KMS-11 (cell line): ENCODE results near the gene GARIN5B.

Experiments
- H2AFZ ChIP-seq: fragments of 200-600 bp; sonication (generic); 2 replicates; pipeline ENCODE4 v1.6.1; 2016; ENCODE audit warnings: antibody characterized with exemption, mixed run types, low read depth
- H3K27ac ChIP-seq: fragments of 200-600 bp; sonication (generic); 2 replicates; pipeline ENCODE4 v1.6.1; 2016; ENCODE audit warnings: mild to moderate bottlenecking, mixed run types
- H3K27me3 ChIP-seq: fragments of 200-600 bp; sonication (generic); 2 replicates; pipeline ENCODE4 v1.6.1; 2017; ENCODE audit warnings: mild to moderate bottlenecking, low read depth, mixed run types, moderate library complexity; ENCODE audit not compliant: insufficient read depth
- H3K36me3 ChIP-seq: fragments of 200-600 bp; sonication (generic); 2 replicates; pipeline ENCODE4 v1.6.1; 2017; ENCODE audit warnings: mild to moderate bottlenecking, mixed run types; ENCODE audit not compliant: insufficient read depth
- H3K4me1 ChIP-seq: fragments of 200-600 bp; sonication (generic); 2 replicates; pipeline ENCODE4 v1.6.1; 2016; ENCODE audit warnings: mild to moderate bottlenecking, low read depth, mixed run types; ENCODE audit not compliant: poor library complexity, severe bottlenecking
- H3K4me2 ChIP-seq: fragments of 200-600 bp; sonication (generic); 2 replicates; pipeline ENCODE4 v1.7.0; 2016; ENCODE audit warnings: mild to moderate bottlenecking, mixed run types
- H3K4me3 ChIP-seq: fragments of 200-600 bp; sonication (generic); IDR thresholded peaks from 2 replicates; pipeline ENCODE4 v1.6.1; 2017; ENCODE audit warnings: low read depth, low read length, mixed read lengths; ENCODE audit not compliant: insufficient read depth
- H3K79me2 ChIP-seq: fragments of 200-600 bp; sonication (generic); 2 replicates; pipeline ENCODE4 v1.6.1; 2016; ENCODE audit warnings: low read depth, mixed run types; ENCODE audit not compliant: insufficient read depth
- H3K9ac ChIP-seq: fragments of 200-600 bp; sonication (generic); 2 replicates; pipeline ENCODE4 v1.6.1; 2016; ENCODE audit warnings: mild to moderate bottlenecking, mixed run types
- H4K20me1 ChIP-seq: fragments of 200-600 bp; sonication (generic); 2 replicates; pipeline ENCODE4 v1.6.1; 2016; ENCODE audit warnings: mild to moderate bottlenecking, mixed run types; ENCODE audit not compliant: insufficient read depth
- TF ChIP-seq, protein P1 (sequence below): fragments of 200-600 bp; sonication (generic); conservative IDR thresholded peaks from 2 replicates; pipeline ENCODE4 v1.6.1; 2017; ENCODE audit warnings: low read depth, mild to moderate bottlenecking, antibody characterized with exemption, low read length, moderate library complexity, mixed read lengths

Gene GARIN5B

DNA sequence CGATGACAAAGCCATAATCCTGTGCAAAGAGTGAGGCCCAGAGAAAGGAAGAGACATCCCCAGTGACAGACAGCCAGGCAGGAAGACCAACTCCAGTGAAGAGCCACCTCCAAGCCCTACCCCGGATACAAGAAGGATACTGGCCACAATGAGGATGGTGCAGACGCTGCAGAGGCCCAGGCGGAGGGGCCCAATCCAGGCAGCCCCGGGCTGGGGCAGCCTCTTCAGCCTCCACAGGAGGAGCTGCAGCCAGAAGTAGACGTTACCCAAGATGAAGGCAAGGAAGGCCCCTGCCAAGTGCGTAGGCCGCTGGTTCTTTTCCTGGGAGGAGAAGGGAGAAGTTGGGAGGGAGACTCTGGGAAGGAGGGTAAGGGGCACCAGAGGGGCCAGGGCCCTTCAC, 46.4 kb downstream of the GARIN5B start:
- H3K4me1 ChIP-seq = no peaks in the 10 kb centered on the region
- H2AFZ ChIP-seq = no peak overlapping the region
- no peaks in the 10 kb centered on the region for H3K36me3 ChIP-seq
- no peaks in the 10 kb centered on the region; the same call in 1 of the 2 replicates for H3K27me3 ChIP-seq
- no peak overlapping the region for H3K4me2 ChIP-seq
- no peak overlapping the region for H3K4me3 ChIP-seq
- no peaks in the 10 kb centered on the region for H3K79me2 ChIP-seq
- no peak overlapping the region for H3K9ac ChIP-seq
- TF ChIP-seq, protein P1, sequence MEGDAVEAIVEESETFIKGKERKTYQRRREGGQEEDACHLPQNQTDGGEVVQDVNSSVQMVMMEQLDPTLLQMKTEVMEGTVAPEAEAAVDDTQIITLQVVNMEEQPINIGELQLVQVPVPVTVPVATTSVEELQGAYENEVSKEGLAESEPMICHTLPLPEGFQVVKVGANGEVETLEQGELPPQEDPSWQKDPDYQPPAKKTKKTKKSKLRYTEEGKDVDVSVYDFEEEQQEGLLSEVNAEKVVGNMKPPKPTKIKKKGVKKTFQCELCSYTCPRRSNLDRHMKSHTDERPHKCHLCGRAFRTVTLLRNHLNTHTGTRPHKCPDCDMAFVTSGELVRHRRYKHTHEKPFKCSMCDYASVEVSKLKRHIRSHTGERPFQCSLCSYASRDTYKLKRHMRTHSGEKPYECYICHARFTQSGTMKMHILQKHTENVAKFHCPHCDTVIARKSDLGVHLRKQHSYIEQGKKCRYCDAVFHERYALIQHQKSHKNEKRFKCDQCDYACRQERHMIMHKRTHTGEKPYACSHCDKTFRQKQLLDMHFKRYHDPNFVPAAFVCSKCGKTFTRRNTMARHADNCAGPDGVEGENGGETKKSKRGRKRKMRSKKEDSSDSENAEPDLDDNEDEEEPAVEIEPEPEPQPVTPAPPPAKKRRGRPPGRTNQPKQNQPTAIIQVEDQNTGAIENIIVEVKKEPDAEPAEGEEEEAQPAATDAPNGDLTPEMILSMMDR = no peak
- H3K27ac ChIP-seq = no peak overlapping the region
- H4K20me1 ChIP-seq = no peaks in the 10 kb centered on the region

DNA sequence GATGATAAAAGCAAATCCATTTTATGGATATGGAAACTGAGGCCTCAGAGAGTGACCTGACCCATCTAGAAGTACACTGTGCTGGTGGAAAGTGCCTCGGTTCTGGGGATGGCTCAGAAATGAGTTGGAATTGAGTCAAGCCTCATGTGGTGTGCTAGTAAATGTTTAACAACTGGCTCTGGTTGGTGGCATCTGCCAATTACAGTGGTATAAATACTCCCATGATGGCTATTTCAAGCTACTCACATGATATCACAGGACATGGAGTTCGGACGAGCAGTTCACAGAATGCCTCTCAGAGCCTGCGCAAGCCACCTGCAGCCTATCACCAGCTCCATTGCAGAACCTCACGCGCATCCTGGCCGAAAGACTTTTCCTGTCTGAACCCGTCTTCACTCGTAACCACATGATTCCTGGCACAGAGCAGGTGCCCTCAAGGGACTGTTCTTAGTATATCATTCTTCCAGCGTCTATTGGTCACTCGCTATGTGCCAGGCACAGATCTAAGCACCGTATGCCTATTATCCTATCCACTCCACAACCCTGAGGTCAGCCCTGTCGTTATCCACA, 47.0 kb downstream of the GARIN5B start:
- TF ChIP-seq, protein P1 = no peak
- H3K27ac ChIP-seq = no peak overlapping the region
- H3K79me2 ChIP-seq = no peaks in the 10 kb centered on the region
- H3K4me2 ChIP-seq = no peak overlapping the region
- no peak overlapping the region for H3K9ac ChIP-seq
- H3K4me1 ChIP-seq = no peaks in the 10 kb centered on the region
- H3K36me3 ChIP-seq = no peaks in the 10 kb centered on the region
- H4K20me1 ChIP-seq = no peaks in the 10 kb centered on the region
- no peak overlapping the region for H2AFZ ChIP-seq
- no peaks in the 10 kb centered on the region; the same call in 1 of the 2 replicates for H3K27me3 ChIP-seq
- H3K4me3 ChIP-seq = no peak overlapping the region

DNA sequence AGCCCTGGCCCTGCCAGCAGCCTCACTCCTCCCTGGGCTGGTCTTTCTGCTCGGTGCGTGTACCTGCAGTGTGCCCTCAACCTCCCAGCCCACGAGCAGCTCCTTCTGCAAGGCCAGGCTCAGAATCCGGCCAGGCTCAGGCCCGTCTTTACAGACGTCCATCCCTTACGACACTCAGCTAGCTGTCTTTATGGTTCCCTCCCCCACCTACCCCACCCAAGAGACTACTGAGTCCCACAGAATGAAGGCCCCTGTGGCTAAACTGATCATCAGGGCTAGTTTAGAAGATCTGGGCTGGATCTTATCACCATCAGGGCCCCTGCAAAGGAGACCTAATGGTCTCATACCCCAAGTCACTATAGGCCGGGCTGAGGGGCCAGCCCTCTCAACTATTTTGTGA, 48.7 kb downstream of the GARIN5B start:
- Histone ChIP-seq H3K79me2 (no peaks in the 10 kb centered on the region), H3K9ac (no peak overlapping the region), H3K4me2 (no peak overlapping the region), H4K20me1 (no peaks in the 10 kb centered on the region), H3K36me3 (no peaks in the 10 kb centered on the region), H3K4me1 (no peaks in the 10 kb centered on the region), H2AFZ (no peak overlapping the region), H3K27me3 (no peaks in the 10 kb centered on the region), H3K27ac (no peak overlapping the region), H3K4me3 (no peak overlapping the region)
- TF ChIP-seq, protein P1 = no peak

DNA sequence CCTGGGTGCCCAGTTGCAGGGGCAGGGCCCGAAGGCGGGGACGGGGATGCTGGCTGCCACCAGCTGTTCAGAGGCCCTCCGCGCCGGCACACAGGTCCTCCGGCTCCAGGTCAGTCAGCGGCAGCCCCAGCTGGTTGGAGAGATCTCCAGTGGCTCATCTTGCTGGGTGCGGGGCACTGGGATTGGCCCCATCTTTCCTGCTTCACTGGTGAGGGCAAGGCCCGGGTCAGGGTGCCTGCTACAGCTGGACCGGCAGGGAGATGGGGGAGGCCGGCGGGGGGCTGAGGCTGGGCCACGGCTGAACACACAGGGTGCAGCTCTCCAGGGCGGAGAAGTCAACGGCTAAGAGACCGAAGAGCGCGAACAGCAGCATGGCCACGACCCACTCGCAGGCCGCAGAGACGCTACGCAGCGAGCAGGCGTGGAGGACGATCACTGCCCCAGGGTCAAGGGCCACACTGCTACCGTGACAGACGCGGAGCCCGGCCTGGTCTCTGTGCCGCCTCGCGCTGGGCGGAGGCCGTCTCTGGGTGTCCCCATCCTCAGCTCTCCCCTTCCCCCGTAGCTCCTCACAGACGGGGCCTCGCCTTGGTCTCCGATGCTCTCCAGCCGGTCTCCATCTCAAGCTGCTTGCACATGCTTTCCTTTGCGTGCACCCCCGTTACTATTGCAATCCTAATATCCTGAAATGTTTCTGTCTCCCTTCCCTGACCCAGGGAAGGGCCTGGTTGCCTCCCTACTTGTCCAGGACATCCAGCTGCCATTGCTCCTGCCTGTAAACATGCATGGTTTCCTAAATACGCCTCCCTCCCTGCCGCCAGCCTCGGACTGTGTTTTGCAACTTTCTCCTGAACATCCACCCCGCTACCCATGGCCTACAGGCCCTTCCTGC, 50.2 kb downstream of the GARIN5B start:
- Histone ChIP-seq H4K20me1 (no peaks in the 10 kb centered on the region), H3K79me2 (no peaks in the 10 kb centered on the region), H3K4me1 (no peaks in the 10 kb centered on the region), H3K4me3 (no peak overlapping the region), H3K4me2 (no peak overlapping the region), H2AFZ (no peak overlapping the region), H3K27me3 (no peaks in the 10 kb centered on the region), H3K36me3 (no peaks in the 10 kb centered on the region), H3K9ac (no peak overlapping the region), H3K27ac (no peak overlapping the region)
- TF ChIP-seq, protein P1 = no peak
